ENCODE data around the gene KCNK5. TPM values are rescaled to one million over a fixed set of nuclear protein-coding genes. Genes with fewer than 3 reads are reported as not detected.

Gene KCNK5
- total and polyA plus RNA-seq, 9 of the 15 experiments (the other 6 are each of a cell fraction or from before 2014, with no cell fraction given) = 1.5 to 45.8 (median 25.8) TPM

DNA sequence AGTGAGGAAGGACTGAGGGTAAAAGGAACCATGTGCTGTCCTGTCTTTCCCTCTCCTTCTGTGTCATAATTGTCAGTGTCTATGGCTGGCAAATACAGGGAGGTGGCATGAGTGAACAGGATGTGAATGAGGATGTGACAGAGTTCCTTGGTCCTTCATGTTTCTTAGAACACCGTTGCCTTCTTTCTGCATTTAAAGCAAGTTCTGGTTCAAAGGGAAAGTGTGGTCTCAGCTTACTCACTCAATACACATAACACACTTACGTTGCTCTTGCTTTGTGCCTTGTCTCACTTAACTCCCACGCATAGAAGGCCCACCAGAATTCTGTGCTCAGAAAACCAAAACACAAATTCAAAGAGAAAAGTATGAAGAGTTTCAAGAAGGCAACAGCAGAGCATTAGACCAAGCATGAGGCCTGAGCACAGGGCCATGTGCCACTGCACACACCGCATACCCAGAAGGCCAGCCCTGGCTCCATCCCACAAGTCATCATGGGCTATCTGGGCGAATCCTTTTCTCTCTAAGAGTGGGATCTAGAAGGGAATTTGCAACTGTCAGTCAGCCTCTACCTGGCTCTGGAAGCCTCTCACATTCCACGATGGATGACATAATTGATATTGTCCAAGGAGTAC is 75.4 kb downstream of the KCNK5 start:
- DNase-seq (ENCODE audit: extremely low read depth in 1 of 4, low spot score in 3 of 4) = no peak
- 6% methylated on average over 6 of the region's 6 CpGs for WGBS (ENCODE audit: insufficient coverage, low coverage, missing lambda C conversion rate)
- Histone ChIP-seq H3K4me2 (ENCODE audit: insufficient read depth, low read length) (no peak overlapping the region), H3K27me3 (ENCODE audit: control insufficient read depth in 2 of 2, insufficient read depth in 2 of 2, low read length in 2 of 2) (peaks cover 4 to 5% of the 10 kb centered on the region in 2 experiments; a peak in 3 of 5 replicates), H3K36me3 (ENCODE audit: control insufficient read depth, insufficient read depth, low read length) (no peaks in the 10 kb centered on the region), H3K9ac (ENCODE audit: insufficient read depth in 1 of 2, low read depth in 2 of 2, low read length in 2 of 2) (no peak overlapping the region), H4K20me1 (replicated peaks; ENCODE audit: control insufficient read depth, insufficient read depth, low read length) (no peaks in the 10 kb centered on the region), H3K9me3 (replicated peaks; ENCODE audit: control insufficient read depth, insufficient read depth, low read depth, low read length) (no peaks in the 10 kb centered on the region), H3K27ac (ENCODE audit: extremely low read depth, low read depth, low read length) (no peak overlapping the region), H3K79me2 (ENCODE audit: control insufficient read depth, insufficient read depth, low read length) (no peaks in the 10 kb centered on the region), H3K4me1 (replicated peaks in 1 of 2; ENCODE audit: control insufficient read depth in 2 of 2, insufficient read depth in 2 of 2, low read length in 2 of 2) (no peaks in the 10 kb centered on the region), H2AFZ (ENCODE audit: low read depth, low read length) (no peak overlapping the region), H3K4me3 (no peak overlapping the region), H3K9me1 (ENCODE audit: control insufficient read depth, insufficient read depth, low read length) (no peaks in the 10 kb centered on the region)
- ATAC-seq = no peak
- FAIRE-seq = no peak
- ChIA-PET POLR2A (interaction anchor here (0.7 kb wide), 1 partner anchor 28 kb away, joined by 3 read pairs; no protein-coding TSS in a partner anchor), CTCF (ENCODE audit: low intra/inter-chr PET ratio) (no interaction called here)
- TF ChIP-seq, protein P1, sequence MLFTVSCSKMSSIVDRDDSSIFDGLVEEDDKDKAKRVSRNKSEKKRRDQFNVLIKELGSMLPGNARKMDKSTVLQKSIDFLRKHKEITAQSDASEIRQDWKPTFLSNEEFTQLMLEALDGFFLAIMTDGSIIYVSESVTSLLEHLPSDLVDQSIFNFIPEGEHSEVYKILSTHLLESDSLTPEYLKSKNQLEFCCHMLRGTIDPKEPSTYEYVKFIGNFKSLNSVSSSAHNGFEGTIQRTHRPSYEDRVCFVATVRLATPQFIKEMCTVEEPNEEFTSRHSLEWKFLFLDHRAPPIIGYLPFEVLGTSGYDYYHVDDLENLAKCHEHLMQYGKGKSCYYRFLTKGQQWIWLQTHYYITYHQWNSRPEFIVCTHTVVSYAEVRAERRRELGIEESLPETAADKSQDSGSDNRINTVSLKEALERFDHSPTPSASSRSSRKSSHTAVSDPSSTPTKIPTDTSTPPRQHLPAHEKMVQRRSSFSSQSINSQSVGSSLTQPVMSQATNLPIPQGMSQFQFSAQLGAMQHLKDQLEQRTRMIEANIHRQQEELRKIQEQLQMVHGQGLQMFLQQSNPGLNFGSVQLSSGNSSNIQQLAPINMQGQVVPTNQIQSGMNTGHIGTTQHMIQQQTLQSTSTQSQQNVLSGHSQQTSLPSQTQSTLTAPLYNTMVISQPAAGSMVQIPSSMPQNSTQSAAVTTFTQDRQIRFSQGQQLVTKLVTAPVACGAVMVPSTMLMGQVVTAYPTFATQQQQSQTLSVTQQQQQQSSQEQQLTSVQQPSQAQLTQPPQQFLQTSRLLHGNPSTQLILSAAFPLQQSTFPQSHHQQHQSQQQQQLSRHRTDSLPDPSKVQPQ (CRISPR knock-in tag; IDR thresholded peaks at IDR 0.05; ENCODE audit: borderline replicate concordance) = no peak
- TF ChIP-seq ZNF263 (CRISPR knock-in tag; IDR thresholded peaks at IDR 0.05; ENCODE audit: borderline replicate concordance) (no peak), ZNF197 (CRISPR knock-in tag; IDR thresholded peaks at IDR 0.05; ENCODE audit: low read depth) (no peak), SRSF9 (IDR thresholded peaks at IDR 0.05; ENCODE audit: borderline replicate concordance, low read depth, low read length) (no peak), TEAD4 (IDR thresholded peaks at IDR 0.05; ENCODE audit: low read length) (no peak), TEAD4 (CRISPR knock-in tag; IDR thresholded peaks at IDR 0.05; ENCODE audit: borderline replicate concordance) (no peak), BRCA1 (IDR thresholded peaks at IDR 0.05) (no peak), BRCA1 (CRISPR knock-in tag; IDR thresholded peaks at IDR 0.05) (no peak), ZNF76 (CRISPR knock-in tag; IDR thresholded peaks at IDR 0.05; ENCODE audit: borderline replicate concordance) (no peak), TBP (optimal IDR thresholded peaks at IDR 0.05; ENCODE audit: low read depth, low read length) (no peak)
- TF ChIP-seq, protein P2, sequence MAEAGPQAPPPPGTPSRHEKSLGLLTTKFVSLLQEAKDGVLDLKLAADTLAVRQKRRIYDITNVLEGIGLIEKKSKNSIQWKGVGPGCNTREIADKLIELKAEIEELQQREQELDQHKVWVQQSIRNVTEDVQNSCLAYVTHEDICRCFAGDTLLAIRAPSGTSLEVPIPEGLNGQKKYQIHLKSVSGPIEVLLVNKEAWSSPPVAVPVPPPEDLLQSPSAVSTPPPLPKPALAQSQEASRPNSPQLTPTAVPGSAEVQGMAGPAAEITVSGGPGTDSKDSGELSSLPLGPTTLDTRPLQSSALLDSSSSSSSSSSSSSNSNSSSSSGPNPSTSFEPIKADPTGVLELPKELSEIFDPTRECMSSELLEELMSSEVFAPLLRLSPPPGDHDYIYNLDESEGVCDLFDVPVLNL (CRISPR knock-in tag; IDR thresholded peaks at IDR 0.05; ENCODE audit: low read depth) = no peak
- TF ChIP-seq, protein P3, sequence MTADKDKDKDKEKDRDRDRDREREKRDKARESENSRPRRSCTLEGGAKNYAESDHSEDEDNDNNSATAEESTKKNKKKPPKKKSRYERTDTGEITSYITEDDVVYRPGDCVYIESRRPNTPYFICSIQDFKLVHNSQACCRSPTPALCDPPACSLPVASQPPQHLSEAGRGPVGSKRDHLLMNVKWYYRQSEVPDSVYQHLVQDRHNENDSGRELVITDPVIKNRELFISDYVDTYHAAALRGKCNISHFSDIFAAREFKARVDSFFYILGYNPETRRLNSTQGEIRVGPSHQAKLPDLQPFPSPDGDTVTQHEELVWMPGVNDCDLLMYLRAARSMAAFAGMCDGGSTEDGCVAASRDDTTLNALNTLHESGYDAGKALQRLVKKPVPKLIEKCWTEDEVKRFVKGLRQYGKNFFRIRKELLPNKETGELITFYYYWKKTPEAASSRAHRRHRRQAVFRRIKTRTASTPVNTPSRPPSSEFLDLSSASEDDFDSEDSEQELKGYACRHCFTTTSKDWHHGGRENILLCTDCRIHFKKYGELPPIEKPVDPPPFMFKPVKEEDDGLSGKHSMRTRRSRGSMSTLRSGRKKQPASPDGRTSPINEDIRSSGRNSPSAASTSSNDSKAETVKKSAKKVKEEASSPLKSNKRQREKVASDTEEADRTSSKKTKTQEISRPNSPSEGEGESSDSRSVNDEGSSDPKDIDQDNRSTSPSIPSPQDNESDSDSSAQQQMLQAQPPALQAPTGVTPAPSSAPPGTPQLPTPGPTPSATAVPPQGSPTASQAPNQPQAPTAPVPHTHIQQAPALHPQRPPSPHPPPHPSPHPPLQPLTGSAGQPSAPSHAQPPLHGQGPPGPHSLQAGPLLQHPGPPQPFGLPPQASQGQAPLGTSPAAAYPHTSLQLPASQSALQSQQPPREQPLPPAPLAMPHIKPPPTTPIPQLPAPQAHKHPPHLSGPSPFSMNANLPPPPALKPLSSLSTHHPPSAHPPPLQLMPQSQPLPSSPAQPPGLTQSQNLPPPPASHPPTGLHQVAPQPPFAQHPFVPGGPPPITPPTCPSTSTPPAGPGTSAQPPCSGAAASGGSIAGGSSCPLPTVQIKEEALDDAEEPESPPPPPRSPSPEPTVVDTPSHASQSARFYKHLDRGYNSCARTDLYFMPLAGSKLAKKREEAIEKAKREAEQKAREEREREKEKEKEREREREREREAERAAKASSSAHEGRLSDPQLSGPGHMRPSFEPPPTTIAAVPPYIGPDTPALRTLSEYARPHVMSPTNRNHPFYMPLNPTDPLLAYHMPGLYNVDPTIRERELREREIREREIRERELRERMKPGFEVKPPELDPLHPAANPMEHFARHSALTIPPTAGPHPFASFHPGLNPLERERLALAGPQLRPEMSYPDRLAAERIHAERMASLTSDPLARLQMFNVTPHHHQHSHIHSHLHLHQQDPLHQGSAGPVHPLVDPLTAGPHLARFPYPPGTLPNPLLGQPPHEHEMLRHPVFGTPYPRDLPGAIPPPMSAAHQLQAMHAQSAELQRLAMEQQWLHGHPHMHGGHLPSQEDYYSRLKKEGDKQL (CRISPR knock-in tag; IDR thresholded peaks at IDR 0.05; ENCODE audit: borderline replicate concordance) = no peak
- no TSS peak for BruUV-seq (replicated peaks)
- intact Hi-C loops (cut with micrococcal nuclease) = loop anchor here (5.0 kb wide), 1 partner anchor 157 kb away; no protein-coding TSS in a partner anchor
- in situ Hi-C loops (cut with MboI) = no loop called here
